Suppressor macrophage treated with lipopolysaccharide for 4 hours (primary cell): ENCODE results near the gene RFLNA.
"Not testable (repeated sequence)": the region's sequence is repeated elsewhere in the genome, so short reads cannot be mapped to it uniquely, and the experiment has no call there.

Experiments
- DNase-seq: peaks from one replicate; pipeline ENCODE4 v3.0.0-alpha.2; 2020

RFLNA gene

GRCh38 chr12:124321556-124322270 lies 26.8 kb downstream of the RFLNA start:
- DNase-seq, result no peak

GRCh38 chr12:124322271-124322998 lies 27.5 kb downstream of the RFLNA start:
- no peak for DNase-seq

GRCh38 chr12:124322999-124323328 lies 28.1 kb downstream of the RFLNA start:
- not testable (repeated sequence) for DNase-seq

GRCh38 chr12:124323771-124324530 lies 29.1 kb downstream of the RFLNA start:
- no peak for DNase-seq

- DNase-seq, result no peak
Observed at GRCh38 chr12:124324803-124325705, 30.2 kb downstream of the RFLNA start.

- DNase-seq, result no peak
Observed at GRCh38 chr12:124326104-124326503, 31.2 kb downstream of the RFLNA start.

GRCh38 chr12:124326871-124327270 lies 32.0 kb downstream of the RFLNA start:
- DNase-seq, result no peak

- no peak for DNase-seq
Observed at GRCh38 chr12:124327362-124328043, 32.6 kb downstream of the RFLNA start.

- no peak for DNase-seq
Observed at GRCh38 chr12:124328116-124328515, 33.2 kb downstream of the RFLNA start.

GRCh38 chr12:124328636-124329035 lies 33.7 kb downstream of the RFLNA start:
- no peak for DNase-seq

- no peak for DNase-seq
Observed at GRCh38 chr12:124332058-124332672, 37.3 kb downstream of the RFLNA start.

GRCh38 chr12:124332900-124333299 lies 38.0 kb downstream of the RFLNA start:
- no peak for DNase-seq

GRCh38 chr12:124333724-124334123 lies 38.8 kb downstream of the RFLNA start:
- DNase-seq, result no peak

GRCh38 chr12:124334266-124334665 lies 39.4 kb downstream of the RFLNA start:
- no peak for DNase-seq

GRCh38 chr12:124334976-124335375 lies 40.1 kb downstream of the RFLNA start:
- DNase-seq, result no peak

GRCh38 chr12:124335426-124336183 lies 40.7 kb downstream of the RFLNA start:
- no peak for DNase-seq

GRCh38 chr12:124336184-124336437 lies 41.2 kb downstream of the RFLNA start:
- DNase-seq, result no peak

- DNase-seq, result no peak
Observed at GRCh38 chr12:124336742-124337520, 42.0 kb downstream of the RFLNA start.

- no peak for DNase-seq
Observed at GRCh38 chr12:124337622-124338021, 42.7 kb downstream of the RFLNA start.

GRCh38 chr12:124338448-124338847 lies 43.6 kb downstream of the RFLNA start:
- no peak for DNase-seq
